Body of pancreas (tissue), 4 donors: ENCODE measurements around the gene SCAANT1.

Experiments used
- POLR2A ChIP-seq, 3 donors: fragments of 450-650 bp; IDR thresholded peaks; one replicate each; pipeline ENCODE4 v1.6.1; 2016; ENCODE audit warnings: antibody characterized with exemption in 3 of 3, mild to moderate bottlenecking in 2 of 3
- TF ChIP-seq, protein P1 (sequence below), 7 experiments: fragments of 450-650 bp in 4 of 7; fragments of 200-600 bp in 3 of 7; sonication (generic) in 3 of 7; IDR thresholded peaks; one replicate each; pipeline ENCODE4 v1.5.1; 2016 to 2019; ENCODE audit warnings: antibody characterized with exemption in 7 of 7

DNA sequence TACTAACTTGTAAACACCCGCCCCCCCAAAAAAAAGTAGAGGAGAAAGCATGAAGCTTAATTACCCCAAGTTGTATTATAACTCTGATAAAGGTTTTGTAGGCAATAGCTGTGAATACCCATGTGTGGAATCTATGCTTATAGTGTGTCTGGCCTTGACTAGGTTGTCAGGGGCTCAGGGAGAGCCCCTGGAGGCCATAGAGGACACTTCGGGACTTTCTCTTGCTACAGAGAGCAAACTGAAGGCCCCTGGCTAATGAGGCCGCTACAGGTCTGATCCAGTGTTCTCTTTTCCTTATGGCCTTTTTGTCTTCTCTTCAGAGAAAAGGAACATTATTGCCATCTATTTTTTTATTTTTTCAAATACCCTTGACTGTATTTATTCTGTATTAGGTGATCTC, 19.1 kb upstream of the SCAANT1 start:
- TF ChIP-seq POLR2A (IDR thresholded peaks at IDR 0.05): no peak
- TF ChIP-seq, protein P1, sequence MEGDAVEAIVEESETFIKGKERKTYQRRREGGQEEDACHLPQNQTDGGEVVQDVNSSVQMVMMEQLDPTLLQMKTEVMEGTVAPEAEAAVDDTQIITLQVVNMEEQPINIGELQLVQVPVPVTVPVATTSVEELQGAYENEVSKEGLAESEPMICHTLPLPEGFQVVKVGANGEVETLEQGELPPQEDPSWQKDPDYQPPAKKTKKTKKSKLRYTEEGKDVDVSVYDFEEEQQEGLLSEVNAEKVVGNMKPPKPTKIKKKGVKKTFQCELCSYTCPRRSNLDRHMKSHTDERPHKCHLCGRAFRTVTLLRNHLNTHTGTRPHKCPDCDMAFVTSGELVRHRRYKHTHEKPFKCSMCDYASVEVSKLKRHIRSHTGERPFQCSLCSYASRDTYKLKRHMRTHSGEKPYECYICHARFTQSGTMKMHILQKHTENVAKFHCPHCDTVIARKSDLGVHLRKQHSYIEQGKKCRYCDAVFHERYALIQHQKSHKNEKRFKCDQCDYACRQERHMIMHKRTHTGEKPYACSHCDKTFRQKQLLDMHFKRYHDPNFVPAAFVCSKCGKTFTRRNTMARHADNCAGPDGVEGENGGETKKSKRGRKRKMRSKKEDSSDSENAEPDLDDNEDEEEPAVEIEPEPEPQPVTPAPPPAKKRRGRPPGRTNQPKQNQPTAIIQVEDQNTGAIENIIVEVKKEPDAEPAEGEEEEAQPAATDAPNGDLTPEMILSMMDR (IDR thresholded peaks at IDR 0.05): no peak
